ENCODE results near the gene OSTN.
A peak's percentile ranks its signal among the peaks of the same experiment; 100 is the strongest.

The OSTN gene

DNA sequence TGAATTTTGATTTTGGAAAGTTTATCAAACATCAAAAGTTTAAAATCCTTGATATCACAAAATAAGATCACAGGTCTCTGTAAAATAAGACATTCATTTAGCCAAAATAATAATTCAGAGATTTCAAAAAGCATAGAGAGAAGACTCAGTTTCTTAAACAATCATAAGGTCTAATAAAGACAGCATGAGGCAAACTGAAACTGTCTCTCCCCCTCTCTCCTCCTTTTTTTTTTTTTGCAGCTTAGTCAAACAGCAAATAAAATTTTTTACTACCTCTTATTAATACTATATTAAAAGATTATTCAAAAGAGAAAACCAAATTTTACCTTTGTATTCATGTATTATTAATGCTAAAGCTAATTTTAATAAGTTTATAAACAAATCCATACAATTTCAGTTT lies 57.4 kb downstream of the OSTN start:
- no peak overlapping the region for H3K27ac ChIP-seq
- TF ChIP-seq, protein P1, sequence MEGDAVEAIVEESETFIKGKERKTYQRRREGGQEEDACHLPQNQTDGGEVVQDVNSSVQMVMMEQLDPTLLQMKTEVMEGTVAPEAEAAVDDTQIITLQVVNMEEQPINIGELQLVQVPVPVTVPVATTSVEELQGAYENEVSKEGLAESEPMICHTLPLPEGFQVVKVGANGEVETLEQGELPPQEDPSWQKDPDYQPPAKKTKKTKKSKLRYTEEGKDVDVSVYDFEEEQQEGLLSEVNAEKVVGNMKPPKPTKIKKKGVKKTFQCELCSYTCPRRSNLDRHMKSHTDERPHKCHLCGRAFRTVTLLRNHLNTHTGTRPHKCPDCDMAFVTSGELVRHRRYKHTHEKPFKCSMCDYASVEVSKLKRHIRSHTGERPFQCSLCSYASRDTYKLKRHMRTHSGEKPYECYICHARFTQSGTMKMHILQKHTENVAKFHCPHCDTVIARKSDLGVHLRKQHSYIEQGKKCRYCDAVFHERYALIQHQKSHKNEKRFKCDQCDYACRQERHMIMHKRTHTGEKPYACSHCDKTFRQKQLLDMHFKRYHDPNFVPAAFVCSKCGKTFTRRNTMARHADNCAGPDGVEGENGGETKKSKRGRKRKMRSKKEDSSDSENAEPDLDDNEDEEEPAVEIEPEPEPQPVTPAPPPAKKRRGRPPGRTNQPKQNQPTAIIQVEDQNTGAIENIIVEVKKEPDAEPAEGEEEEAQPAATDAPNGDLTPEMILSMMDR (IDR thresholded peaks at IDR 0.05; ENCODE audit: low read depth, low read length), result no peak
- no peaks in the 10 kb centered on the region for H3K9me3 ChIP-seq (ENCODE audit: severe bottlenecking)
- no peaks in the 10 kb centered on the region for H3K27me3 ChIP-seq (ENCODE audit: insufficient read depth, low read depth, severe bottlenecking)
- DNase-seq, result no peak
- H3K36me3 ChIP-seq, result no peaks in the 10 kb centered on the region
- no peak overlapping the region for H3K4me3 ChIP-seq (ENCODE audit: low read depth, low read length)

DNA sequence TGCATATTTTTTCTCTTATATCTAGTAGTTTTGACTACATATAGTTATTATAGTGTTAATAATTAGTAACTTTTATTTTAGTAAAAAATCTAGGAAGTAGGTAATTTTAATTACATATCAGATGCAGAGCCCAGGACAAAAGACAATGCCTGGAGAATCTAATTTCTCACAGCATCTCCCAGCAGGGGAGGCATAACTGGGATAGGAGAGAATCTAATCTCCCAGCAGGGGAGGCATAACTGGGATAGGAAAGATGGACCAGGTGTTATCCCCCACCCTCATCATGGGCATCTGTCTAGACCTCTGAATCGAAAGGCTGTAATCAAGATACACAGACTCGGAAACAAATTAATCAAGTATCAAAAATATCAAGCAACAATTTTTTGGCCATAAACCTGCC lies 58.2 kb downstream of the OSTN start:
- TF ChIP-seq, protein P1 (IDR thresholded peaks at IDR 0.05; ENCODE audit: low read depth, low read length), result no peak

DNA sequence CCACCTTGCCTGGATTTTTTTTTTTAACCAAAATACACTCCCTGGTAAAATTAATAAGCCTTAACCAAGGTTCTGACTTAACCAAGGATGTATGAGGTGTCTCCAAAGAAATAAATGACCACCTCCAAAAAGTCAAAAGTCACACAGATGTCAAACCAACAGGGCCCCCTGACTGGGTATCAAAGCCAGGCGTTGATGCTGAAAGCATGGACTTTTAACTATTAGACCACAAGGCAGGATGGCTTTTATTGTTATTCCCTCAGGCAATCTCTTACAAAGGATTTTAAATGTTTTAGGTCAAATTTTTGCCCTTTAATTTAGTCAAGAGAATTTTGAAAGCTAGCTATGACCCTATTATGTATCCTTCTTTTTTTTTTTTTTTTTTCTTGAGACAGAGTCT lies 60.4 kb downstream of the OSTN start:
- TF ChIP-seq, protein P1 (IDR thresholded peaks at IDR 0.05; ENCODE audit: low read depth, low read length), result no peak
- H3K27me3 ChIP-seq (ENCODE audit: insufficient read depth, low read depth, severe bottlenecking), result no peaks in the 10 kb centered on the region
- H3K36me3 ChIP-seq, result no peaks in the 10 kb centered on the region
- no peak for DNase-seq
- H3K4me3 ChIP-seq (ENCODE audit: low read depth, low read length), result no peak overlapping the region
- no peak overlapping the region for H3K27ac ChIP-seq
- no peaks in the 10 kb centered on the region for H3K9me3 ChIP-seq (ENCODE audit: severe bottlenecking)

More for the DNA sequence above, 58.2 kb downstream of the OSTN start:
- Histone ChIP-seq H3K9me3 (ENCODE audit: severe bottlenecking) (no peaks in the 10 kb centered on the region), H3K4me3 (ENCODE audit: low read depth, low read length) (no peak overlapping the region), H3K27me3 (ENCODE audit: insufficient read depth, low read depth, severe bottlenecking) (no peaks in the 10 kb centered on the region), H3K36me3 (no peaks in the 10 kb centered on the region), H3K27ac (no peak overlapping the region)
- peak; percentile 18 for DNase-seq

DNA sequence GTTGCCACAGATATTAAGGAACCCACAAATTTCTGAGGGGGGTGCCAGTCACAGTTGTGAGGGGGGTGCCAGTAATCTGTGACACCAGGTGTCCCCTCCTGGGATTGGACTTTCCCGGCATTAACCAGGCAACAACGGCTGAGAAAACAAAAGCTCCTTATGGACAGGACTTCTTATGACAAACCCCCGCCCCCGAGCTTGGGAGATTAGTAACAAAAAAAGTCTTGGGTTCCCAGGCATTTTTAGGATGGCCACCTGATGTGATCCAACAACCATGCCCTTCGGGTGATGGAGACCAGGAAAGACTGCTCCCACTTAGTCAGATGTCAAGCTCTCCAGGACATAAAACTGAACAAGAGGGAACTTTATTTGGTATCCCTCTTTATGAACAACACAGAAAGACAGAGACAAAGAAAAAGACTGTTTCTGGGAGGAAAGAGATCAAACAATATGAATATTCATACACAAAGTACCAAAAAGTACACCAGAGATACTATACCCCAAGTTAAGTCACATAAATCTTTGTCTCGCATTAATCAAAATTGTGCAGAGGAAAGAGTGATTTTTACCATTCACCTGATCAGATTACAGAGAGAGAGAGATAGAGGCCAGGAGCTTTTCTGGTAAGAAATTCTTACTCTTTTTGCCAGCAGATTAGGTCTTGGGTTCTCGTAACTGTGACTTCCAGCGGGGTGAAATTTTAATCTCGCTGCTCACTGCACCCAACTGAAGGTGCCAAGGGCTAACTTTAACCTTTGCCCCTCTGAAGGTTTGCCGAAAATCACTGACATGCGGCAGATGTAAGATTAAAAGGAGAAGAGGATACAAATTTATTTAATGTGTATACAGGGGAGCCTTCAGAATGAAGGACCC lies 61.6 kb downstream of the OSTN start:
- DNase-seq, result peak; percentile 53
- Histone ChIP-seq H3K27ac (no peak overlapping the region), H3K27me3 (ENCODE audit: insufficient read depth, low read depth, severe bottlenecking) (no peaks in the 10 kb centered on the region), H3K4me3 (ENCODE audit: low read depth, low read length) (no peak overlapping the region), H3K36me3 (no peaks in the 10 kb centered on the region), H3K9me3 (ENCODE audit: severe bottlenecking) (no peaks in the 10 kb centered on the region)
- TF ChIP-seq, protein P1 (IDR thresholded peaks at IDR 0.05; ENCODE audit: low read depth, low read length), result no peak

DNA sequence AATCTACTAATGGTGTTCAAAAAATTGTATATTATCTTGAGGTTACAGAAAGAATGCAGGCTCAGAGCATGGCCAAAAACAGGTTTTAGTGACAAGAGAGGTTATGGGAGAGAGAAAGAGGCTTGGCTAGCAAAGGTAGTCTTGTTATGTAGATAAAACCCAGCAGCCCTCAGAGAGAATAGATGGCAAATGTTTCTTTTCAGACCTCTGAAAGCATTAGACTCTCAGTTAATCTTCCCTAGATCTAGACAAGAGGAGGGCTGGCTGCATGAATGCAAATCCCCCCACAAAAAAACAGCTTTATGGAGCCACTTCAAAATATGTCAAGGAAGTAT lies 62.2 kb downstream of the OSTN start:
- DNase-seq, result no peak
- H3K4me3 ChIP-seq (ENCODE audit: low read depth, low read length), result no peak overlapping the region
- no peak overlapping the region for H3K27ac ChIP-seq
- H3K27me3 ChIP-seq (ENCODE audit: insufficient read depth, low read depth, severe bottlenecking), result no peaks in the 10 kb centered on the region
- TF ChIP-seq, protein P1 (IDR thresholded peaks at IDR 0.05; ENCODE audit: low read depth, low read length), result no peak
- H3K36me3 ChIP-seq, result no peaks in the 10 kb centered on the region
- H3K9me3 ChIP-seq (ENCODE audit: severe bottlenecking), result no peaks in the 10 kb centered on the region

DNA sequence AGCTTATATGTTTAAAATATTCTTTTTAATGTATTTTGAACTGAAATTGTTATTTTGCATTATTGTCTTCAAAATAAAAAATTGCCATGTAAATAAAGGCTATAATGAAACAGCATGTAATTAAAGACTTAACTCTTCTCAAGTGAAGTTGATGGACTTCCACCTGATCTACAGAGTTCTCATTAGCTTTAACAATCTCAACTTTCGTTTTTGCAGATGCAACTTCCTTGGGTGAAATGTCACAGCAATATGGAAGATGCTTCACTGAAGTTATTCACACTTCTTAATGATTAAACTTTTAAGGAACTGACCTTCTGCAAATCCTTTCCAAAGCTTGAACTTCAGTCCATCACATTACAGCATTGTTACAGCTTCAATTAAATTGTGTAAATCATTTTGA lies 63.6 kb downstream of the OSTN start:
- no peaks in the 10 kb centered on the region for H3K27me3 ChIP-seq (ENCODE audit: insufficient read depth, low read depth, severe bottlenecking)
- DNase-seq, result no peak
- H3K4me3 ChIP-seq (ENCODE audit: low read depth, low read length), result no peak overlapping the region
- H3K36me3 ChIP-seq, result no peaks in the 10 kb centered on the region
- no peak overlapping the region for H3K27ac ChIP-seq
- no peaks in the 10 kb centered on the region for H3K9me3 ChIP-seq (ENCODE audit: severe bottlenecking)
- TF ChIP-seq, protein P1 (IDR thresholded peaks at IDR 0.05; ENCODE audit: low read depth, low read length), result no peak

All from WERI-Rb-1 (cell line).